Astrocyte of the spinal cord (primary cell): Measurements from ENCODE around the gene PPP1R13B.

Experiments used
- DNase-seq: peaks from one replicate; pipeline ENCODE4 v3.0.0; 2011; ENCODE audit warnings: low read depth, low spot score
- H3K4me3 ChIP-seq: 2 replicates; pipeline ENCODE4 v1.5.1; 2011; ENCODE audit warnings: low read depth, mild to moderate bottlenecking, low read length, moderate library complexity
- in situ Hi-C: cut with HindIII; loops from 2 replicates; pipeline ENCODE4 v1.10.0; 2017; ENCODE audit warnings: low sequenced_read_pairs
- TF ChIP-seq, protein P1 (sequence below): IDR thresholded peaks from 2 replicates; pipeline ENCODE4 v1.5.1; 2012; ENCODE audit warnings: low read depth, mild to moderate bottlenecking, low read length, inconsistent platforms

Gene PPP1R13B

DNA sequence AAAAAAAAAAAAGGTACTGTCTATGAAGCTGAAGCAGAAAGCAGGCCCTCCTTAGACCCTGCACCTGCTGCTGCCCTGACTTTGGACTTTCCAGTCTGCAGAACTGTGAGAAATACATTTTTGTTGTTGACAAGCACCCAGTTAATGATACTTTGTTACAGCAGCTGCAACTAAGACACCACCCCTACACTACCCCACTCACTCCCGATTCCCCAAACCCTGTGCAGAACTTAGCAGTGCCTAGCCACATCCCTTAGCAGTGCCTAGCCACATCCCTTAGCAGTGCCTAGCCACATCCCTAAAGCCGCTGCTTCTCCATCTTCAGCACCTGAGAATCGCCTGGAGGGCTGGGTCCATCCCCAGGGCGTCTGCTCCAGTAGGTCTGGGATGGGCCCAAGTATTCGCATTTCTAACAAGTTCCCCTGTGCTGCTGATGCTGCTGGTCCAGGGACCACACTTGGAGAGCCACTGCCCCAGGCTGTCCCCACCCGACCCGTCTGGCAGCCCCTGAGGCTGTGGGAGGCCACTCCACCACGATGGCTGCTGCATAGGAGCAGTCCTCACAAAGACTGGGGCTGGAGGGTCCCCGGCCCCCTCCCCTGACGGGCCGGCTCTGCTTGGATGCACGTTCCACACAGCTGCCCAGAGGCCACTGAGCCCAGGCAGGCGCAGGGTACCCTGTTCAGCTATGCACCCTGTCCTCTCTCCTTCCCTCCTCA lies 10.8 kb upstream of the PPP1R13B start:
- TF ChIP-seq, protein P1, sequence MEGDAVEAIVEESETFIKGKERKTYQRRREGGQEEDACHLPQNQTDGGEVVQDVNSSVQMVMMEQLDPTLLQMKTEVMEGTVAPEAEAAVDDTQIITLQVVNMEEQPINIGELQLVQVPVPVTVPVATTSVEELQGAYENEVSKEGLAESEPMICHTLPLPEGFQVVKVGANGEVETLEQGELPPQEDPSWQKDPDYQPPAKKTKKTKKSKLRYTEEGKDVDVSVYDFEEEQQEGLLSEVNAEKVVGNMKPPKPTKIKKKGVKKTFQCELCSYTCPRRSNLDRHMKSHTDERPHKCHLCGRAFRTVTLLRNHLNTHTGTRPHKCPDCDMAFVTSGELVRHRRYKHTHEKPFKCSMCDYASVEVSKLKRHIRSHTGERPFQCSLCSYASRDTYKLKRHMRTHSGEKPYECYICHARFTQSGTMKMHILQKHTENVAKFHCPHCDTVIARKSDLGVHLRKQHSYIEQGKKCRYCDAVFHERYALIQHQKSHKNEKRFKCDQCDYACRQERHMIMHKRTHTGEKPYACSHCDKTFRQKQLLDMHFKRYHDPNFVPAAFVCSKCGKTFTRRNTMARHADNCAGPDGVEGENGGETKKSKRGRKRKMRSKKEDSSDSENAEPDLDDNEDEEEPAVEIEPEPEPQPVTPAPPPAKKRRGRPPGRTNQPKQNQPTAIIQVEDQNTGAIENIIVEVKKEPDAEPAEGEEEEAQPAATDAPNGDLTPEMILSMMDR: no peak
- no peak for DNase-seq
- in situ Hi-C loops: no loop called here
- no peak overlapping the region for H3K4me3 ChIP-seq

- TF ChIP-seq, protein P1: no peak
- no peak for DNase-seq
- in situ Hi-C loops: no loop called here
- no peak overlapping the region for H3K4me3 ChIP-seq
Observed at GRCh38 chr14:103857256-103857655, 9.9 kb upstream of the PPP1R13B start.

DNA sequence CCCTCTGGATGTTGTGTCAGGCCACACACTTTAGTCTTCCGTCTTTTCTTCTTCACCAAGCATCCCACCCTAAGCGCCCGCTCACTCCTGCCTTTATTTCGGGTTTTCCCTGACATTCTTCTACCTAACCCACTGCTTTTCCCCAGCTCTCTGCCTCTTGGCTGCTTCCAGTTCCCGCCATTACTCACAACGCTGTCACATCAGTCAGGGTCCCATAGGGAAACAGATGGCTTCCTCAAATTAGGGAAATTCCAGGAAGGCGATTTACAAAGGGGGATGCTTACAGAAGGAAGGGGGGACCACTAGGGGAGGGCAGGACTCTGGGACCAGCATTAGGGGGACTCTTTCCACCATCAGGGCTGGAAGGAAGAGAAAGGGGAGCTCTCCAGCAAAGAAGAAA lies 9.2 kb upstream of the PPP1R13B start:
- in situ Hi-C loops: no loop called here
- DNase-seq: no peak
- TF ChIP-seq, protein P1: no peak
- H3K4me3 ChIP-seq: no peak overlapping the region

- no peak for DNase-seq
- TF ChIP-seq, protein P1: no peak
- in situ Hi-C loops: no loop called here
Observed at GRCh38 chr14:103856105-103856504, 8.7 kb upstream of the PPP1R13B start.

GRCh38 chr14:103855734-103856095 lies 8.3 kb upstream of the PPP1R13B start:
- DNase-seq: no peak
- TF ChIP-seq, protein P1: no peak
- H3K4me3 ChIP-seq: no peak overlapping the region
- in situ Hi-C loops: no loop called here

More at GRCh38 chr14:103856105-103856504, 8.7 kb upstream of the PPP1R13B start:
- no peak overlapping the region for H3K4me3 ChIP-seq

GRCh38 chr14:103854822-103855733 lies 7.7 kb upstream of the PPP1R13B start:
- H3K4me3 ChIP-seq: no peak overlapping the region
- in situ Hi-C loops: no loop called here
- TF ChIP-seq, protein P1: no peak
- no peak for DNase-seq
